NT2/D1 (cell line): ENCODE measurements around the gene GLTPD2.

ENCODE experiments used
- SUZ12 ChIP-seq: IDR thresholded peaks from 2 replicates; pipeline ENCODE4 v1.6.1; 2011; ENCODE audit not compliant: insufficient read length, insufficient read depth; ENCODE audit errors: extremely low read depth
- YY1 ChIP-seq: IDR thresholded peaks from 2 replicates; pipeline ENCODE4 v1.6.1; 2011; ENCODE audit not compliant: insufficient read length, insufficient read depth
- ZNF274 ChIP-seq: IDR thresholded peaks from 2 replicates; pipeline ENCODE4 v1.6.1; 2011; ENCODE audit warnings: mild to moderate bottlenecking, low read depth, low read length

- TF ChIP-seq YY1: no peak
- TF ChIP-seq ZNF274: no peak
- no peak for TF ChIP-seq SUZ12
Observed at GRCh38 chr17:4827399-4827798, 38.6 kb downstream of the GLTPD2 start.
